Measurements from ENCODE around the gene OGFOD3.
"Not testable (repeated sequence)": the region's sequence is repeated elsewhere in the genome, so short reads cannot be mapped to it uniquely, and the experiment has no call there.

OGFOD3 gene

DNA sequence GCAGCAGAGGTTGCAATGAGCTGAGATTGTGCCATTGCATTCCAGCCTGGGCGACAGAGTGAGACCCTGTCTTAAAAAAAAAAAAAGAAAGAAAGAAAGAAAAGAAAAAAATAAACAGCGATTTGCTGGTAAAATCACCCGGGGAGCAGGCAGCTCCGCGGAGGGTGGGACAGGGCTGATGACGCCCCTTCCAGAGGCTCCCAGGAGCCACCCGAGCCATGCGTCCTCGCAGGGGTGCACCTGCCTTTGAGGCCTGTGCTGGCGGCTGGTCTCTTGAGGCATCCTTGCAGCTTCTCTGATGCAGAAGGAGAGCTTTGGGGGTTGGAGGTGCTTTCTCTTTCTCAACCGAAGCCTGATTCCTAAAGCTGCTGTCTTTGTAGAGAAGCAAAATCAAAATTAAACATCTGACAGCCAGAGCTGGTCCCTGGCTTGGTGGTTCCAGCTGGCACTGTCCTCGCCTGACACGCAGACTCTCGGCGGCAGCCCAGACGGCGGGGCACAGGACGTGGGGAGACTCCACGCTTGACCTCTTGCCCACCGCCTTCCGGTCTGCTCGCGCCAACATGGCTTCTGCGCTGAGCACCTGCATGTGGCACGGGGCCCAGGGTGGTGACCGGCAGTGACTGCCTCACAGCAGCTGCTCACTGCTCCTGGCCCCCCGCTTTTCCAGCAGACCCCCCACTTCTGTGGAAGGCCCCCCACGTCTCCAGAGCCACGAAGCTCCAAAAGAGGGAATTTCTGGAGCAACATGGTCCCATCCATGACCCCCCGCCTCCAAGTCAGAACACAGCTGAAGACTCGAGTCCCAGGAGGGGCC lies 40.3 kb downstream of the OGFOD3 start:
- Histone ChIP-seq H3K4me3 (ENCODE audit: low read depth, low read length) (no peak overlapping the region), H3K9me3 (ENCODE audit: severe bottlenecking) (no peaks in the 10 kb centered on the region), H3K36me3 (no peaks in the 10 kb centered on the region), H3K27me3 (ENCODE audit: insufficient read depth, low read depth, severe bottlenecking) (no peaks in the 10 kb centered on the region), H3K27ac (no peak overlapping the region)
- no peak for TF ChIP-seq CTCF (IDR thresholded peaks at IDR 0.05; ENCODE audit: low read depth, low read length)
- DNase-seq = no peak

- not testable (repeated sequence) for H3K36me3 ChIP-seq; H3K4me3 ChIP-seq (ENCODE audit: low read depth, low read length); DNase-seq; H3K27ac ChIP-seq; H3K27me3 ChIP-seq (ENCODE audit: insufficient read depth, low read depth, severe bottlenecking); H3K9me3 ChIP-seq (ENCODE audit: severe bottlenecking)
These were observed 41.1 kb downstream of the OGFOD3 start for GRCh38 chr17:82377294-82377693.

DNA sequence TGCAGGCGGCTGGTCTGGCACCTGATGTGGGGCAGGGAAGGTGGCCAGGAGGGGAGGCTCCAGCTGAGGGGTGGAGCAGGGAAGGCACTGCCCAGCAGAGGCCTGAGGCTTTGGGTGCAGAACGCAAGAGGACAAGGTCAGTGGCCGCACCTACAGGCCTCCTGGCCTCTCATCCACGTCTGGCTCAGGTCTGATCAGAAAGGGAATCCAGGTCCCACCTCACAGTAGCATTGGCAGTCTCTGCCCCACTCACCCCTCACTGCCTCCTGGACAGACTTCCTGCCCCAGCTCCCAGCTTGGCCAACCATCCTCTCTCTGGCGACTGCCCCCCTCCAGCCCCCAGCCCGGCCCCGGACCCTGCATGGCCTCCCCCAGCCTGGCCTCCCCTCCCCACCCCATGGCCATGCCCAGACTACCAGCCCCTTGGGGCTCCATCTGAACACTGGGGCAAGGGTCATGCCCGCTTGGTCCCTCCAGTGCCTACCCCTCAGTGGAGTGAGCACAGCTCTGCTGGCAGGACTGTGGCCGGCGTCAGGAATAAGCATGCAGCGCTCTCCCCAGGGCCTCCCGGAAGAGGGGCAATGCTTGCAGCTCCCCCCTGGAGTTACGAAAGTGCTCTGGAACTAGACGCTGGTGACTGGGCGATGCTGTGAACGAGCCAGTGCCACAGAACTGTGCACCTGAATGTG lies 42.2 kb downstream of the OGFOD3 start:
- no peak for TF ChIP-seq CTCF (IDR thresholded peaks at IDR 0.05; ENCODE audit: low read depth, low read length)
- Histone ChIP-seq H3K9me3 (ENCODE audit: severe bottlenecking) (no peaks in the 10 kb centered on the region), H3K27ac (peak overlapping the region; percentile 33), H3K4me3 (ENCODE audit: low read depth, low read length) (no peak overlapping the region), H3K27me3 (ENCODE audit: insufficient read depth, low read depth, severe bottlenecking) (no peaks in the 10 kb centered on the region), H3K36me3 (no peaks in the 10 kb centered on the region)
- DNase-seq = no peak

- Histone ChIP-seq H3K4me3 (ENCODE audit: low read depth, low read length) (no peak overlapping the region), H3K27ac (no peak overlapping the region), H3K36me3 (no peaks in the 10 kb centered on the region), H3K9me3 (ENCODE audit: severe bottlenecking) (no peaks in the 10 kb centered on the region), H3K27me3 (ENCODE audit: insufficient read depth, low read depth, severe bottlenecking) (no peaks in the 10 kb centered on the region)
- no peak for DNase-seq
- TF ChIP-seq CTCF (IDR thresholded peaks at IDR 0.05; ENCODE audit: low read depth, low read length) = no peak
These were observed 42.9 kb downstream of the OGFOD3 start for GRCh38 chr17:82375359-82376041.

- H3K27ac ChIP-seq = no peak overlapping the region
- H3K36me3 ChIP-seq = no peaks in the 10 kb centered on the region
- no peaks in the 10 kb centered on the region for H3K9me3 ChIP-seq (ENCODE audit: severe bottlenecking)
- DNase-seq = no peak
- no peaks in the 10 kb centered on the region for H3K27me3 ChIP-seq (ENCODE audit: insufficient read depth, low read depth, severe bottlenecking)
- no peak overlapping the region for H3K4me3 ChIP-seq (ENCODE audit: low read depth, low read length)
- TF ChIP-seq CTCF (IDR thresholded peaks at IDR 0.05; ENCODE audit: low read depth, low read length) = no peak
These were observed 43.6 kb downstream of the OGFOD3 start for GRCh38 chr17:82374626-82375331.

All from WERI-Rb-1 (cell line).